Cardiac muscle cell (in vitro differentiated cells and primary cell): Measurements from ENCODE around the gene TPSD1. TPM values are rescaled to one million over a fixed set of nuclear protein-coding genes. Genes with fewer than 3 reads are reported as not detected.

Experiments
- DNase-seq, 2 donors: peaks; one replicate each; pipeline versions ENCODE4 v3.0.0 to v3.0.0-alpha.2; 2010 to 2017; ENCODE audit warnings: low read depth in 1 of 2, low spot score in 1 of 2
- H3K27ac ChIP-seq: fragments of 200-600 bp; sonication (generic); 2 replicates; pipeline ENCODE4 v1.5.1; 2016
- H3K27me3 ChIP-seq: fragments of 200-600 bp; sonication (generic); 2 replicates; pipeline ENCODE4 v1.6.0; 2016; ENCODE audit warnings: control low read depth
- H3K36me3 ChIP-seq: fragments of 200-600 bp; sonication (generic); 2 replicates; pipeline ENCODE4 v1.5.1; 2016; ENCODE audit warnings: control low read depth
- H3K4me1 ChIP-seq: fragments of 200-600 bp; sonication (generic); 2 replicates; pipeline ENCODE4 v1.8.1; 2017; ENCODE audit warnings: low read depth, mild to moderate bottlenecking, mixed run types
- H3K4me3 ChIP-seq: fragments of 200-600 bp; sonication (generic); 2 replicates; pipeline ENCODE4 v1.5.1; 2016; ENCODE audit warnings: mild to moderate bottlenecking
- H3K9me3 ChIP-seq: fragments of 200-600 bp; sonication (generic); 2 replicates; pipeline ENCODE4 v1.5.1; 2017; ENCODE audit warnings: low read depth, mild to moderate bottlenecking, control low read depth
- polyA plus RNA-seq: library from polyadenylated mRNA; unstranded; fragments of >200 nt; fragmentation: Nextera tagmentation; extraction: Ambion mirVana; gene quantifications from 2 replicates; pipeline ENCODE4 v1.2.1, GENCODE V29; 2016
- total RNA-seq: library from RNA; depleted of rRNA; stranded (reverse); fragments of >200 nt; gene quantifications from 2 replicates; pipeline ENCODE4 v1.2.3, GENCODE V29; 2016
- TF ChIP-seq, protein P1 (sequence below): IDR thresholded peaks from 2 replicates; pipeline ENCODE4 v1.5.1; 2012; ENCODE audit warnings: low read depth, mild to moderate bottlenecking, low read length

TPSD1 gene
- total and polyA plus RNA-seq, 2 experiments from 2014 or later, result not detected

DNA sequence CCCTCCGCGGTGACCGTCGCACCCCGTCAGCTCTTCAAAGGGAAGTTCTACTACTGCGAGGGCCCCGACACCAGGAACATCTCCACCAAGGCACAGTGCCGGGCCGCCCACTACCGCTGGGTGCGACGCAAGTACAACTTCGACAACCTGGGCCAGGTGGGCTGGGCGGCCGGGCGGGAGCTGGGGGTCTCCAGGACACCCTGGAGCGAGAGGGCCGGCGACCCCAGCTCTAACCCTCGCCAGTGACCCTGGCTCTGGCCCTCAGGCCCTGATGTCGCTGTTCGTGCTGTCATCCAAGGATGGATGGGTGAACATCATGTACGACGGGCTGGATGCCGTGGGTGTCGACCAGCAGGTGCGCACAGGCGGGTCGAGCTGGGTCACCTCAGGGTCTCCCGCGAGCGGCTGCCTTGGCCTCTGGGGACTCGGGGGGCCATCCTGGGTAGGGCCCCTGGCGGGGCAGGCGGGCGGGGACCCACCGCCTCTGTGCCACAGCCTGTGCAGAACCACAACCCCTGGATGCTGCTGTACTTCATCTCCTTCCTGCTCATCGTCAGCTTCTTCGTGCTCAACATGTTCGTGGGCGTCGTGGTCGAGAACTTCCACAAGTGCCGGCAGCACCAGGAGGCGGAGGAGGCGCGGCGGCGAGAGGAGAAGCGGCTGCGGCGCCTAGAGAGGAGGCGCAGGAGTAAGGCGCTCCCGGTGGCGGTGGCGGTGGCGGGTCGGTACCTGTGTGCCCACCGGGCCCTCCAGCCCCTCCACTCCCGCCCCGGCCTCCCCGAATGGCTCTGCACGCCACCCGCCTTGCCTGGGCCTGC, 44.2 kb upstream of the TPSD1 start:
- H3K27ac ChIP-seq, result no peak overlapping the region
- peaks cover 6% of the 10 kb centered on the region for H3K36me3 ChIP-seq
- no peaks in the 10 kb centered on the region for H3K27me3 ChIP-seq
- DNase-seq, result no peak
- H3K9me3 ChIP-seq, result no peaks in the 10 kb centered on the region
- TF ChIP-seq, protein P1, sequence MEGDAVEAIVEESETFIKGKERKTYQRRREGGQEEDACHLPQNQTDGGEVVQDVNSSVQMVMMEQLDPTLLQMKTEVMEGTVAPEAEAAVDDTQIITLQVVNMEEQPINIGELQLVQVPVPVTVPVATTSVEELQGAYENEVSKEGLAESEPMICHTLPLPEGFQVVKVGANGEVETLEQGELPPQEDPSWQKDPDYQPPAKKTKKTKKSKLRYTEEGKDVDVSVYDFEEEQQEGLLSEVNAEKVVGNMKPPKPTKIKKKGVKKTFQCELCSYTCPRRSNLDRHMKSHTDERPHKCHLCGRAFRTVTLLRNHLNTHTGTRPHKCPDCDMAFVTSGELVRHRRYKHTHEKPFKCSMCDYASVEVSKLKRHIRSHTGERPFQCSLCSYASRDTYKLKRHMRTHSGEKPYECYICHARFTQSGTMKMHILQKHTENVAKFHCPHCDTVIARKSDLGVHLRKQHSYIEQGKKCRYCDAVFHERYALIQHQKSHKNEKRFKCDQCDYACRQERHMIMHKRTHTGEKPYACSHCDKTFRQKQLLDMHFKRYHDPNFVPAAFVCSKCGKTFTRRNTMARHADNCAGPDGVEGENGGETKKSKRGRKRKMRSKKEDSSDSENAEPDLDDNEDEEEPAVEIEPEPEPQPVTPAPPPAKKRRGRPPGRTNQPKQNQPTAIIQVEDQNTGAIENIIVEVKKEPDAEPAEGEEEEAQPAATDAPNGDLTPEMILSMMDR, result no peak
- H3K4me3 ChIP-seq, result no peak overlapping the region
- no peaks in the 10 kb centered on the region for H3K4me1 ChIP-seq

DNA sequence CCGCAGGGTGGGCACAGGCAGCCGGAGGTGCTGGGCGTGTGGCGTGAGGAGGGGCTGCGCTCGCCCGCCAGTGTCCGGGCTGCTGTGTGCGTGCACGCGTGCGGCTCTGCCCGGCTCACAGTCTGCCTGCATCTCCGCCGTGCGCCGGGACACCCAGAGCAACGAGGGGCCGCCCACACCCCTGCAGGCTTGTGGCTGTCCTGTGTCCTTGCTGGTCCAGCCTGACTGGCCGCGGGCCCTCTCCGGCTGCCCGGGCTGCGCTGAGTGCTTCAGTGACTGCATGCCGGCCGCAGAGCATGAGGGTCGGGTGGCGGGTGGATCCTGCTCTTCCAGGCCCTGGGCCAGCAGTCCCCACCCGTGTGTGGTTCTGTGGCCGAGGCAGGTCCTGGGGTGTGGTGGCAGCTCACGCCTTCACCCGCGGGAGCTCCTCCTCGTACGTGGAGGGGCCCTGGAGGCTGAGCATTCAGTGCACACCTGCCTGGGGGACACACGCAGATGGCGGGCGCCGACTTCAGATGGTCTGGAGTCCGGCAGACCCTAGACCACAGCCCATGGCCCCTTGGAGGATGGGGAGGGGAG, 43.2 kb upstream of the TPSD1 start:
- Histone ChIP-seq H3K4me1 (no peaks in the 10 kb centered on the region), H3K27me3 (no peaks in the 10 kb centered on the region), H3K36me3 (peaks cover 5% of the 10 kb centered on the region), H3K9me3 (no peaks in the 10 kb centered on the region), H3K27ac (no peak overlapping the region), H3K4me3 (no peak overlapping the region)
- TF ChIP-seq, protein P1, result no peak
- no peak for DNase-seq

DNA sequence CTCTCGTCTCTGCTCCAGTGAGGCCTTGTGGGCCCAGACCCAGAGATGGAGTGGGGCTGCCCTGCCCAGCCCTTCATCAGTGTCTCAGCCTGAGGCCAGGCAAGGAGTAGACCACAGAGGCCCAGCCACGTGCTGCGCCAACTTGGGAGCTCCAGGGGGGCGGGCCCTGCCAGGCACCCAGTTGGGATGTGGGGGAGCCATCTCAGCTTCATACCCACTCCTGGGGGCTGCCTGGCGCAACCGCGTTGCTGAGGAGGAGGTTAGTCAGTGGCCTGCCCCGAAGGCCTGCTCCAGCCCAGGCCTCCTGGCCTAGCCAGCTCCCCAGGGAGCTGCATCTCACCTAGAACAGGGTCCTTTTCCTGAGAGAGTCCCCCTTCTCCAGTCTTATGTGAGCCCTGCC, 42.6 kb upstream of the TPSD1 start:
- no peak for DNase-seq
- no peak overlapping the region for H3K4me3 ChIP-seq
- H3K4me1 ChIP-seq, result no peaks in the 10 kb centered on the region
- TF ChIP-seq, protein P1, result no peak
- no peaks in the 10 kb centered on the region for H3K27me3 ChIP-seq
- no peak overlapping the region for H3K27ac ChIP-seq
- H3K36me3 ChIP-seq, result peaks cover 3% of the 10 kb centered on the region
- no peaks in the 10 kb centered on the region for H3K9me3 ChIP-seq

DNA sequence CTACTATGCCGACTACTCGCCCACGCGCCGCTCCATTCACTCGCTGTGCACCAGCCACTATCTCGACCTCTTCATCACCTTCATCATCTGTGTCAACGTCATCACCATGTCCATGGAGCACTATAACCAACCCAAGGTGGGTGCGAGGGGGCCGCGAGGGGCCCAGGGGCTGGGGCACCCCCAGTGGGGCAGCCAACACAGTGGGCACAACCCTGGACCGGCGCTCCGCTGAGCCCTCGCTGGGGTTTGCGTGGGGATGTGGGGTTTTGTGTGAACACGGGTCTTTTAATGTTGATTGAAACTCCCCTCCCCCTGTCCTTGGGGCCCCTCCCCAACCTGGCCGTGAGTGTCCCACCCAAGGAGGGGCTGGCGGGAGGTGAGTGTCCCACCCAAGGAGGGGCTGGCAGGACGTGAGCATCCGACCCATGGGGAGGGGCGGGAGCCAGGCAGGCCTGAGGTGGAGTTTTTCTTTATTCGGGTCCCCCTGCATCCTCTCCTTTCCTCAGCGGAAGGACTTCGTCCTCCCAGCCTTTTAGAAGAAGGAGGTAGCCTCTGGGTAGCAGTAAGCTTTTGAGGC, 42.0 kb upstream of the TPSD1 start:
- H3K27ac ChIP-seq, result no peak overlapping the region
- H3K9me3 ChIP-seq, result no peaks in the 10 kb centered on the region
- no peak for DNase-seq
- H3K27me3 ChIP-seq, result no peaks in the 10 kb centered on the region
- peaks cover 2% of the 10 kb centered on the region for H3K36me3 ChIP-seq
- H3K4me1 ChIP-seq, result no peaks in the 10 kb centered on the region
- H3K4me3 ChIP-seq, result no peak overlapping the region
- TF ChIP-seq, protein P1, result no peak

DNA sequence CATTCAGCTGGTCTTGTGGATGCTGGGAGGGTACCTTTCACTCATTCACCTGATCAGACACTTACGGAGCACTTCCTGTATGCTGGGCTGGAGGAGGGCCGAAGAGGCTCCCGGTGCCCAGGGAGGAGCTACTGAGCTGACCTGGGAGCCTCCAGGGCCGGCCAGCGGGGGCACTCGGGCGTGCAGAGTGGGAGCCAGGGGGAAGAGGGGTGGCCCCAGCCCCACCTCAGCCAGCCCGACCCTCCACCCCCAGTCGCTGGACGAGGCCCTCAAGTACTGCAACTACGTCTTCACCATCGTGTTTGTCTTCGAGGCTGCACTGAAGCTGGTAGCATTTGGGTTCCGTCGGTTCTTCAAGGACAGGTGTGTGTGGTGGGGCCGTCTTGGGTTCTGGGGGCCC, 41.1 kb upstream of the TPSD1 start:
- Histone ChIP-seq H3K9me3 (no peaks in the 10 kb centered on the region), H3K4me3 (no peak overlapping the region), H3K36me3 (peaks cover 2% of the 10 kb centered on the region), H3K27me3 (no peaks in the 10 kb centered on the region), H3K4me1 (no peaks in the 10 kb centered on the region), H3K27ac (no peak overlapping the region)
- TF ChIP-seq, protein P1, result no peak
- DNase-seq, result no peak
